GM21737 (cell line): ENCODE results near the gene PID1.
"Not testable (repeated sequence)": the region's sequence is repeated elsewhere in the genome, so short reads cannot be mapped to it uniquely, and the experiment has no call there.

Experiments used
- ATAC-seq: cut with Tn5 transposase; IDR thresholded peaks from one replicate; pipeline ENCODE4 v1.9.1; 2021; ENCODE audit warnings: mild to moderate bottlenecking, moderate library complexity; ENCODE audit not compliant: unreplicated experiment

Gene PID1

GRCh38 chr2:229084447-229084846 is 186.6 kb downstream of the PID1 start:
- ATAC-seq: no peak

- ATAC-seq: no peak
Observed at GRCh38 chr2:229083606-229084340, 187.3 kb downstream of the PID1 start.

GRCh38 chr2:229081411-229081810 is 189.7 kb downstream of the PID1 start:
- no peak for ATAC-seq

GRCh38 chr2:229080172-229080571 is 190.9 kb downstream of the PID1 start:
- no peak for ATAC-seq

GRCh38 chr2:229076886-229077285 is 194.2 kb downstream of the PID1 start:
- ATAC-seq: not testable (repeated sequence)

GRCh38 chr2:229073935-229074334 is 197.2 kb downstream of the PID1 start:
- ATAC-seq: no peak

- no peak for ATAC-seq
Observed at GRCh38 chr2:229071292-229071976, 199.7 kb downstream of the PID1 start.

- no peak for ATAC-seq
Observed at GRCh38 chr2:229066121-229066715, 204.9 kb downstream of the PID1 start.

- no peak for ATAC-seq
Observed at GRCh38 chr2:229064749-229065148, 206.3 kb downstream of the PID1 start.

GRCh38 chr2:229060147-229060546 is 210.9 kb downstream of the PID1 start:
- ATAC-seq: no peak

GRCh38 chr2:229059331-229060033 is 211.6 kb downstream of the PID1 start:
- no peak for ATAC-seq

- no peak for ATAC-seq
Observed at GRCh38 chr2:229057976-229058553, 213.0 kb downstream of the PID1 start.

- no peak for ATAC-seq
Observed at GRCh38 chr2:229054311-229054710, 216.8 kb downstream of the PID1 start.

- no peak for ATAC-seq
Observed at GRCh38 chr2:229051798-229052197, 219.3 kb downstream of the PID1 start.

GRCh38 chr2:229050133-229050532 is 221.0 kb downstream of the PID1 start:
- ATAC-seq: no peak

- no peak for ATAC-seq
Observed at GRCh38 chr2:229048134-229048533, 223.0 kb downstream of the PID1 start.

GRCh38 chr2:229045671-229046070 is 225.4 kb downstream of the PID1 start:
- no peak for ATAC-seq

GRCh38 chr2:229044581-229044980 is 226.5 kb downstream of the PID1 start:
- no peak for ATAC-seq

- ATAC-seq: no peak
Observed at GRCh38 chr2:229043681-229044080, 227.4 kb downstream of the PID1 start.

GRCh38 chr2:229042349-229042748 is 228.7 kb downstream of the PID1 start:
- no peak for ATAC-seq

GRCh38 chr2:229041691-229042090 is 229.4 kb downstream of the PID1 start:
- no peak for ATAC-seq
